Measurements from ENCODE around the gene ADD2.

DNA sequence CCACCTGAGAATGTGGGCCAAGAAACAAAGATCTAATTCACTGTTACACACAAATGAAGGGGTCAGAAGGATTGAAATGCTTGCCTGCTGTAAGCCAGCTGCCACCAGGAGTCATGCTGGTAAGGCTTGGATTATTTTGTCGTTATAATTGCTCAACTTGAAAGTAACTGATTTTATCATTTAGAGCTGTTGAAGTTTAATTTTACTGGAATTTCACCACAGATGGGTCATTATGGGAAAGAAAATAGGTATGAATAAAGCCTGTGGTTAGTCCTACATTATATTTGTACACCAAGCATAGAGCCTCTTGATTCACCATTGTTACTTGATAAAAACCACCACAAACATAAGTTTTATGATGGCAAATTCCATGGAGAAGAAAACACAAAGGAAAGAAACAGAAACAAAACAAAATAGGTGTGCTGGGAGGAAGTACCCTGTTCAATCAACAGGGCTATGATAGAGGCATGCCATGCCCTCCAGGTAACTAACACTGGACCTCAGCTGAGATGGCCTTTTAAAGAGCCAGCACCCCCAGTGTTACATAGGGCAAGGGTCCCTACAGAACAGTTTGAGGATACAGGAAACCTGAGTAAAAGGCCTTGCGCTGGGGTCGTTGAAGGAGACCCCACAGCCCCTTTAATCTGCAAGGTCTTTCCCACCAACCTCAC, 49.4 kb upstream of the ADD2 start:
- TF ChIP-seq, protein P1, sequence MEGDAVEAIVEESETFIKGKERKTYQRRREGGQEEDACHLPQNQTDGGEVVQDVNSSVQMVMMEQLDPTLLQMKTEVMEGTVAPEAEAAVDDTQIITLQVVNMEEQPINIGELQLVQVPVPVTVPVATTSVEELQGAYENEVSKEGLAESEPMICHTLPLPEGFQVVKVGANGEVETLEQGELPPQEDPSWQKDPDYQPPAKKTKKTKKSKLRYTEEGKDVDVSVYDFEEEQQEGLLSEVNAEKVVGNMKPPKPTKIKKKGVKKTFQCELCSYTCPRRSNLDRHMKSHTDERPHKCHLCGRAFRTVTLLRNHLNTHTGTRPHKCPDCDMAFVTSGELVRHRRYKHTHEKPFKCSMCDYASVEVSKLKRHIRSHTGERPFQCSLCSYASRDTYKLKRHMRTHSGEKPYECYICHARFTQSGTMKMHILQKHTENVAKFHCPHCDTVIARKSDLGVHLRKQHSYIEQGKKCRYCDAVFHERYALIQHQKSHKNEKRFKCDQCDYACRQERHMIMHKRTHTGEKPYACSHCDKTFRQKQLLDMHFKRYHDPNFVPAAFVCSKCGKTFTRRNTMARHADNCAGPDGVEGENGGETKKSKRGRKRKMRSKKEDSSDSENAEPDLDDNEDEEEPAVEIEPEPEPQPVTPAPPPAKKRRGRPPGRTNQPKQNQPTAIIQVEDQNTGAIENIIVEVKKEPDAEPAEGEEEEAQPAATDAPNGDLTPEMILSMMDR (IDR thresholded peaks at IDR 0.05): no peak
- TF ChIP-seq EZH2 (IDR thresholded peaks at IDR 0.05) (no peak), EZH2phosphoT487 (IDR thresholded peaks at IDR 0.05) (no peak)

All from neural progenitor cell (in vitro differentiated cells).